ENCODE data around the gene ZFAND6.

DNA sequence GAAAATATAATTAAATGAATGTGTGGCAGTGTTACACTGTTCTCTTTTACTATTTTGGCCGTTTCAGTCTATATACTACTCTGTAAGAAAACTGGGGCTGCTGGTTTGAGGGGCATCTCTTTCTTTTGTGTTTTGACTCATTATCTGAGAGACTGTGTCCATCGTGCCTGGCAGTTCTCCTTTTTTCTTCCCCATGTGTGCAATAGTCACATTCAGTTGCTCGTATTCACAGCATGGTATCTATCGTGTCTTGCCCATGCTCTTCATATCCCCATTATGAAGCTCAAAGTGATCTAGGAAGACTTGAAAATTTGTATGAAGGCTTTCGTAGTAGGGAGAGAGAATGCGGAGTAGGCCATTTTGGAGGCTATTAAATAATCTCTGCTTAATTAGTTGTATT, 63.6 kb downstream of the ZFAND6 start:
- TF ChIP-seq REST (IDR thresholded peaks at IDR 0.05; ENCODE audit: low read depth) (no peak), EP300 (IDR thresholded peaks at IDR 0.05; ENCODE audit: borderline replicate concordance) (no peak), CREB1 (IDR thresholded peaks at IDR 0.05; ENCODE audit: low read depth) (no peak), TAF1 (IDR thresholded peaks at IDR 0.05; ENCODE audit: low read depth) (no peak), TCF12 (IDR thresholded peaks at IDR 0.05; ENCODE audit: low read depth) (no peak)
